H1 (cell line): Measurements from ENCODE around the gene DCP1B. TPM values are rescaled to one million over a fixed set of nuclear protein-coding genes. Genes with fewer than 3 reads are reported as not detected.

Experiments used
- CREB1 ChIP-seq: IDR thresholded peaks from 2 replicates; pipeline ENCODE4 v1.6.1; 2012; ENCODE audit warnings: inconsistent platforms
- EP300 ChIP-seq, 2 experiments: IDR thresholded peaks; 1 replicate in 1 of 2; 2 replicates in 1 of 2; pipeline ENCODE4 v1.6.1; 2011 to 2012; ENCODE audit warnings: low read depth in 2 of 2, low read length in 2 of 2, mild to moderate bottlenecking in 2 of 2, borderline replicate concordance in 1 of 2, inconsistent platforms in 1 of 2, moderate library complexity in 1 of 2
- RAD21 ChIP-seq, 2 experiments: IDR thresholded peaks in 1 of 2; conservative IDR thresholded peaks in 1 of 2; 2 replicates each; pipeline ENCODE4 v1.6.1; 2011; ENCODE audit warnings: low read depth in 2 of 2, low read length in 2 of 2, improper control_type of control experiment in 1 of 2, inconsistent platforms in 1 of 2, mild to moderate bottlenecking in 1 of 2, moderate library complexity in 1 of 2
- RNF2 ChIP-seq: fragments of 200-900, 300-1000 bp; sonication (generic); IDR thresholded peaks from 2 replicates; pipeline ENCODE4 v1.7.1; 2016; ENCODE audit warnings: borderline replicate concordance, low read depth, mild to moderate bottlenecking, antibody characterized with exemption, low read length; ENCODE audit not compliant: poor library complexity, severe bottlenecking; ENCODE audit errors: missing control alignments
- SIN3A ChIP-seq, 2 experiments: IDR thresholded peaks in 1 of 2; conservative IDR thresholded peaks in 1 of 2; 2 replicates each; pipeline ENCODE4 v1.6.1; 2011 to 2012; ENCODE audit warnings: low read length in 2 of 2, improper control_type of control experiment in 1 of 2, low read depth in 1 of 2, mild to moderate bottlenecking in 1 of 2
- TAF7 ChIP-seq: optimal IDR thresholded peaks from 2 replicates; pipeline ENCODE3; 2011; ENCODE audit warnings: low read depth, mild to moderate bottlenecking, inconsistent platforms, low read length, moderate library complexity, borderline replicate concordance
- TEAD4 ChIP-seq: IDR thresholded peaks from 2 replicates; pipeline ENCODE4 v1.6.1; 2012; ENCODE audit warnings: low read depth, low read length, inconsistent platforms, mixed read lengths
- polyA plus RNA-seq, 7 experiments: library from polyadenylated mRNA; depleted of rRNA in 3 of 7; stranded (reverse) in 5 of 7; unstranded in 2 of 7; fragments of >200 nt in 5 of 7; fragments of 200-250 nt in 2 of 7; gene quantifications; 1 replicate in 5 of 7; 2 replicates in 1 of 7; 4 replicates in 1 of 7; pipeline versions ENCODE4 v1.2.1 to v1.2.3, GENCODE V29; 2011 to 2013; ENCODE audit warnings: missing spikeins in 2 of 7, mixed read lengths in 2 of 7
- total RNA-seq: library from RNA; stranded (reverse); fragmentation: NEBNext Ultra II Directional; extraction: Animal tissue kit (Norgen Biotek cat#: 25700); gene quantifications from 2 replicates; pipeline ENCODE4 v1.2.1, GENCODE V29; 2021

Gene DCP1B
- total and polyA plus RNA-seq, 2 of the 8 experiments (the other 6 are each of a cell fraction or from before 2014, with no cell fraction given): 14.8 to 29.0 TPM

GRCh38 chr12:1974812-1975211 is 29.4 kb downstream of the DCP1B start (continued):
- TF ChIP-seq TAF7 (no peak), TEAD4 (no peak), RAD21 (IDR thresholded peaks at IDR 0.05 in 1 of 2, conservative IDR thresholded peaks at IDR 0.05 in 1 of 2; ENCODE audit: low read depth in 2 of 2, low read length in 2 of 2) (no peak), RNF2 (no peak), SIN3A (conservative IDR thresholded peaks at IDR 0.05 in 1 of 2, IDR thresholded peaks at IDR 0.05 in 1 of 2; ENCODE audit: low read depth in 1 of 2, low read length in 2 of 2) (no peak), EP300 (IDR thresholded peaks at IDR 0.05; ENCODE audit: borderline replicate concordance in 1 of 2, low read depth in 2 of 2, low read length in 2 of 2) (no peak), CREB1 (no peak)
